EH (cell line): ENCODE results near the gene UNKL.
"Not testable (repeated sequence)": the region's sequence is repeated elsewhere in the genome, so short reads cannot be mapped to it uniquely, and the experiment has no call there.

Experiments
- DNase-seq: peaks from one replicate; pipeline ENCODE4 v3.0.0-alpha.2; 2015; ENCODE audit warnings: low read depth

UNKL gene

DNA sequence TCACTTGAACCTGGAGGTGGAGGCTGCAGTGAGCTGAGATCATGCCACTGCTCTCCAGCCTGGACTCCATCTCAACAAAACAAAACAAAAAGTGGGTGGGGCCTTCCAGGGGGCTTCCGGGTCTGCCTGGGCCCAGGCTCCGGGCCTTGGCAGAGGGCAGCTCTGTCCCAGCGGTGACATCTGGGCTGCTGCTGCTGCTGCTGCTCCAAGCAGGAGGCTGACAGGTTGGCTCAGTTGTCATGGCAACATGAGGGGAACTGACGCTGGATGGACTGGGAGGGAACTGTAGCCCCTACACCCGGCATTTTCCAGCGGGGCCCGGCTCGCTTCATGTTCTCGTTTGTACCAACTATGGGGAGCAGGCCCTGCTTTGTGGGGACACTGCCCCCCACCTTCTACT is 77.0 kb downstream of the UNKL start:
- no peak for DNase-seq

DNA sequence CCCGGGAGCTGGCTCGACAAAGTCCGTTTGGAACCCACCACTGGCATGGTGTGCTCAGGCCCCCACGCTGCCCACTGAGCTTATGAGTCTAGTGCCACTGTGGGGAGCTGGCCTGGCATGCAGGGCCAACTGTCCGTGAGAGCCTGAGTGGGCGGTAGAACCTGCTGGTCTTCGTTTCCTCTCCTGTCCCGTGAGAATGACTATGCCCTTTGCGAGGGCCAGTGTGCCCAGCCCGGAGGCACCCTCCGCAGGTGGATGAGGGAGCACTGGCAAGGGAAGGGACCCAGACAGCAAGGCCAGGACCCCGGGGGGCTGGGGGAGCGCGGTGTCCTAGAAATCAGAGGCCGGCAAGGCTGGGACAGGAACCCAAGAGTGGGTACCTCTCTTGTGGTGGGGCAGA is 77.9 kb downstream of the UNKL start:
- no peak for DNase-seq

DNA sequence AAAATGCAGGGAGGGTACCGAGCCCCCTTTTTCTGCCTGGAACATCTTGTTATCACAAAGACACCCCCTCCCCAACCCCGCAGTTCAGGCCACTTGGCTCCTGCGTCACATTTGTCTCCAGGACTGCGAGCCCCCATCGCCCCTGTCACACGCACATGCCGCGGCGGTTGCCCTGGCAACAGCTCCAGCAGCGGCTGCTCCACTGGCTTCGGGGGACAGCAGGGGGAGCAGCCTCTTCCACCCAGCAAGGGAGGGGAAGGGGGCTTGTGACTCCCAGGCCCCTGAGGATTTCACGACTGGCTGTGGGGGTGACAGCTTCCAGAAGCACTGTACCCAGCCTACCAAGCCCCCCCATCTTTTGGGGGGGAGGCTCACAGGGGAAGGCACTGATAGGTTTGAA is 78.5 kb downstream of the UNKL start:
- DNase-seq: no peak

DNA sequence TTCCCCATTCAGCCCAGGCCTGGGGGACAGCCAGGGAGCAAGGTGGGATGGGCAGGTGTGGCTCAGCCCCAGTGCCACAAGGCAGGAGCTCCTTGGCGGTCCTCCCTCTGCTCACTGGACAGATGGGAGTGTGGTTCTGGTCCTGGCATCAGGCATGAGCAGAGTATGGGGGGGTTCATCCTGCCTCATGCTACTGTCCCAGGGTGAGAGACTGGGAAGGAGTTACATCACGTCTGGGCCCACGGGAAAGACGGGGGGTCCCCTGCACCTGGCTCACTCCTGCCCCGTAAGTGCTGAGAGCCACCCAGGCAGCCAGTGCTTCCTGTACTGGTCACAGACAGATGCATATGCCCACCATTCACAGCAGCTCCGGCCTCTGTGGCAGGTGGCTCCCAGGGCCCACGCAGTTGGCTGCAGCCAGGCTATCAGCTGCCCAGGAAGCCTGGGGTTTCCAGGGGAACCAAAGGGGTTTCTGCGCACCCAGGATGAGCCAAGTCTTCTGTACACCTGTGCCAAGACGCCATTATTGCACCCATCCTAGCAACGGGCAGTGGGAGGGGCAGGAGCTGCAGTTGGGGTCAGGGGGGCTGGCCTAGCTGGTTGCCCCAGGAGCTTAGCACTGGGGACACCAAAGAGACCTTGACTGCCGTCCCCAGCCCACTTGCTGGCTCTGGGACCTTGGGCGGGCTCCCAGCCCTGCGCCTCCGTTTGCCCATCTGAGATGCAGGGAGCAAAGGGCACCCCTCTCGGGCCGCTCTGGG is 79.1 kb downstream of the UNKL start:
- DNase-seq: no peak

DNA sequence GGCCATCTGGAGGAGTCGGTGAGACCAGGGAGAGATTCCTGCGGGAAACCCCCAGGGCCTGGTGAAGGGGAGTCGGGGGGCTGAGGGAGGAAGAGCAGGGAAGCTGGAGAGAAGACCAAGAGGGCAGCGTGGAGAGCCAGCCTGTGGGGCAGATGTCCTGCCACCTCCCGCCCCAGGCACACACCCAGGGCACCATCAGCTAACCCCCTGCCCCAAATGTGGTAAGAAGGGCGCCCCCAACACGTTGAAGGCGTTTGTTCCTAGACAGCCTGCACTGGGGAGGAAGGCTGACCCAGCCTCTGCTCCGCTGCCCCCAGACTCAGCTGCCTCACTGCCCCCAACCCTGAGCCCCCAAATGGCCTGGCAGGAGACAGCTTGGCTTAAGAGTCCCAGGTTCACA is 79.8 kb downstream of the UNKL start:
- DNase-seq: no peak

DNA sequence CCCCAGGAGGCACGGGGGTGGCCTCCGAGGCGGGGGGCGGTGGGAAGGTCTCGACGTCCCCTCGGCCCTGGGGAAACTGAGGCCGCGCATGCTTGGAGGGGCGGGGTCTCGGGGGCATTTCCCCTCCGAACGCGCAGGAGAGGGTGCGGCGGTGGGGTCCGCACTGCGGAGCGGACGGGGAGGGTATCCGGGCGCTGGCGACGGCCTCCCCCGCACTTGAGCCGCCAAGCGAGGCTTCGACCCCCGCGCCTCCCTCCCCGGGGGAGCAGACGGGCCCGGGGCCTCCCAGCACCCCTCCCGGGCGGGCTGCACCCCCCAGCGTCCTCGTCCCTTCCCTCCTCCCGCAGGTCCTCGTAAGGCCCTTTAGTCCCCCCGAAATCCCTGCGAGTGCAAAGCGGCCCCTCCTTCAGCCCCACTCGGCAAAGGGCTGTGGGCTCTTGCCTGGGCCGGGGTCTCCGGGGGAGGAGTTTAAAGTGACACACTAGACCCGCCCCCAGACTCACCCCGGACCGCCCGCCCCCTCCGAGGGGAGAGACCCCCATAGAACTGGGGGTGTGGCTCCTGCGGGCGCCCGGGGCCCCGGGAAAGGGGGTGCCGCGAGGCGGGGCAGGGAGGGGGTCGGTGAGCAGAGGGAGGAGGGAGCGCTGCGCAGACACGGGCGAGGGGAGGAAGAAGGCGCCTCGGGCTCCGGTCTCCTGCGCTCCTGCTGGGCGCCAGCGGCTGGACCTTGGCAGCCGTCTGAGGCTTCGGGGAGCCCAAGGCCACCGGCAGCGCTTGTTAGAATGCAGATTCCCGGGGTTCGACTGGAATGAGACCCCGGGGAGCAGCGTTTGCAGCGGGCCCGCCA is 80.4 kb downstream of the UNKL start:
- no peak for DNase-seq

DNA sequence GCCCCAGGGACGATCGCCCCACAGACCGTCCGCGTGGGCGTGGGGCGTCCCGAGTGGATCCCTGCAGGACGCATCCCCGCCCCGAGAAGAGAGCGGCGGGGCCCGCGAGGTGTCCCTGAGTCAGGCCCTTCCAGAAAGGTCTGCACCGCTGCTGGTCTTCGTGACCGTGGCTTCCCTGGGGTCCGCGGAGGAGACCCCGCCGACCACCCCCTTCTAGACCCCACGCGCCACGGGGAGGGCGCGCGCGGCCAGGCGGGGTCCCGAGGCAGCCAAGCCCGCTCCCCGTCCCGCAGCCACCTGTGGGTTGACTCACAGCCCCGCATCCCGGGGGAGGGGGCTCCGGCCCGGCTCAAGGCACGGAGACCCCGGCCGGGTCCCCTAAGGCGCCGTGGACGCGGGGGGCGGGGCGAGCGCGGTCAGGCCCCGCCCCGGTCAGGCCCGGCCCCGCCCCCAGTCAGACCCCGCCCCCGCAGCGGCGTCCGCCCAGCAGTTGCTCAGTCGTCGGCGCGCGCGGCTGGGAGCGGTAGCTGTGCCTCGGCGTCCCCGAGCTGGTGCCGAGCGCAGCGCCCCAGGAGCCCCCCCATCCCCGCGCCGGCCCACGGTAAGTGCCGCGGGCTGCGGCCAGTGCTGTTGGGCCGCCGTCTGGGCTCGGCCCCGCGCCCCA is 81.2 kb downstream of the UNKL start, which contains the start of gene BAIAP3:
BAIAP3 (plus strand) TSS at position 497 of the 664 bp plus-strand sequence. CDS start 4,905 bp downstream, outside the sequence.
- DNase-seq: peak; percentile 37

DNA sequence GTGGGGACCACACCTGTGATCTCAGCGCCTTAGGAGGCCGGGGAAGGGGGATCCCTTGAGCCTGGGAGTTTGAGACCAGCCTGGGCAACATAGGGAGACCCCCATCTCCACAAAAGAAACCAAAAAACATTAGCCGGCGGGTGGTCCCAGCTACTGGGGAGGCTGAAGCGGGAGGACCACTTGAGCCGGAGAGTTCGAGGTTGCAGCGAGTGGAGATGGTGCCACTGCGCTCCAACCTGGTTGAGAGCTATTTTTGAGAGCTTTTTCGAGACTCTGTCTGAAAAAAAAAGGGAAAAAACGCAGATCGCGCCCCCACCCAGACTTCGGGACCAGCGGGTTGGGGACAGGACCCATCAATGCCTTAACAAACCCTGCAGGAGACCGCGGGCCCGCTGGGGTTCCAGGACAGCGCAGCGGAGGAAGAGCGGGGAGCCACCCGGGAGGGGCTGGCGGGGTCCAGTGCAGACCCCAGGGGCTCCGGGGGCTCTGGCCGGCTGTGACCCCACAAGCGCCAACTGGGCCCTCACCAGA is 81.8 kb downstream of the UNKL start:
- no peak for DNase-seq

DNA sequence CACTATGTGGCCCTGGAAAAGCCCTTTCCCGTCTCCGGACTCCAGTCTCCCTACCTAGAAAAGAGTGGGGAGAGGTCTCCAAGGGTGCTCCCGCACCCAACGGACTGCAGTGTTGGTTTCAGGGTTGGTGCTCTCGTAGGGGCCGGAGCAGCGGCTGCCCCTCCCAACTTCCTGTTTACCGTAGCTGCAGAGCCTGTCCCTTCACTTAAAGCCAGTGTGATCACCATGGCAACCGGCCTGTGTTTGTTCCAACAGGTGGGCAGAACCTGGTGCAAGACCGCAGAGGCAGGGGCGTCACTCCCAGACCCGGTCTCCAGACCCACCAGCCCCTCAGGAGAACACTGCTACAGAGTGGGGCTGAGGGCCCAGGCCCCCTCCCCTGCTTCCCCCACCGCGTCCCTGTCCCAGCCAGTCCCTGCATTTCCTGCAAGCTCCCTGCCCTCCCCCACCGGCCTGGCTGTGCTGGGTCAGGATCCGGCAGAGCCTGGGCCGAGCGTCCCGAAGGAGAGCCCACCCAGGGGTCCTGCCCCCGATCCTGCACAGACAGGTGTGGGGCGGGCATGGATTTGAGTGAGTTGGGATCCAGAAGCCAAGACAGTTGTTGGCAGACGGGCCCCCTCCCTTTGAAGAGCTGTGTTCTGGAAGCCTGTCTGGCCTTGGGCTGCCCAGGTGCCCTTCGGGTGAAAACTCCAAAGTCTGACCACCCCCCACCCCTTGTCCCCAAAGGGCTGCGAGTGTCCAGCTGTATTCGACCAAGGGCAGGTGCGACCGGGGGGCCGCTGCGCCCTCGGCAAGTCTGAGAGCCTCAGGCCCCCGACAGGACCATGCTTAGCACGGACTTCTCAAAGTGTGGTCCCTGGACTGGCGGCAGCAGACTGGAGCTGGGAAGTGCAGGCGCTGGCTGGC is 82.5 kb downstream of the UNKL start:
- peak; percentile 57 for DNase-seq

DNA sequence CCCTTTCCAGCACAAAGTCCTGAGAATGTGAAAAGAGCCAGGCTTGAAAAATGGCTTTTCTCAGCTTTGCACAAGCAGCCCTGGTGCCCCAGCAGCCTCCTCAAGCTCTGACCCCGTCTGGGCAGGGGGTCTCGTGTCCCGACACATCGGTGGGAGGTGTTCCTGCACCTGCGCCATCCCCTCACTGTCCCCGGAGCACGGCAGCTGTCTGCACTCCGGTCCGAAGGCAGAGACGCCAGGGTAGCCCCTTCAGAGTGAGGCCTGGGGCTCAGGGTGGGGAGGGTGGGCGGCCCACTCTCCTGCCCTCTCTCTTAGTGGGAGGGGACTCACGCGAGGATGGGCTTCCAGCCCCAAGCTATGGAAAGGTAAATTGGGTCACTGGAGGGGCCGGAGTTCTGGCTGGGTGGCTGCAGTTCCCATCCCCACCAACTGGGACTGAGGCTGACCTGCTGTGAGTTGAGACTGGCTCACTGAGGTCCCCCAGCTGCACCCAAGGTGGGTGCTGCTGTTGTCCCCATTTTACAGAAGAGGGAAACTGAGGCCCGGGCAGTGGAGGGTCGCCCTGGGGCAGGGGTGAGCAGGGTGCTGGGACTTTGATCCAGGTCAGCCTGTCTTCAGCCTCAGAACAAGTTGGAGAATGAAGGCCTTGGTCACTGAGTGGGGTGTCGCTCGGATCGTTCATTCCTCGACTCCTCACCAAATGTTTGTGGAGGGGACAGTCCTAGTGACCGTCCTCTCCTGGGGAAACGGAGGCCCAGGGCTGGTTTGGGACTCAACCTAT is 83.4 kb downstream of the UNKL start:
- no peak for DNase-seq

DNA sequence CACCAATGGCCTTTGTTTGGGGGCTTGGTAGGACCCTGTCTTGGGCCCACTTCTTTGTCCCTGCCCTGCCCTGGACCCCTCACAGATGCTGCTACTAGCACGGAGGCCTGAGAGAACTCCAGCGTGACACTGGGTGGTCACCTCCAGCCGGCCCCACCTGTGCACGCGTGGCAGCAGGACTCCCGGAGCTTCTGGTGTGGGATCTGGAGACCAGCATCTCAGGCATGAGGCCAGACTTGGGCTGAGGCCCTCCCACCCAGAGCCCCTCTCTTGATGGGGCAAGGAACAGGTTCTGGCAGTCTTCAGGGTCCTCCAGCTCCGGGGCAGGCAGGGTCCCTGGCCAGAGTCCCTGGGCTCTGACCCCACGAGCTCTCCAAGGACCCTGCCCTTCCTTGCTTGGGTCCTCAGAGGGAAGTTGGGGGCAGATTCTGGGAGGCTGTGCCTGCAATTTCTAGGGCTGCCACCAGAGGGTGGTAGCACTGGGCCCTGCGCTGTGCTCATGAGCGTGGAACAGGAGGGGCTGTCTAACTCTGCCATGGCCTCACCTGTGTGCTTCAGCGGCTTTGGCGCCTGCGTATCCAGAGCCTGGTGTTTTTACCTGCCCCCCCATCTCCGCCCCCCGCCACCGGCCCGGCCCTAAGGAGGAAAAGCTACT is 84.1 kb downstream of the UNKL start:
- no peak for DNase-seq

DNA sequence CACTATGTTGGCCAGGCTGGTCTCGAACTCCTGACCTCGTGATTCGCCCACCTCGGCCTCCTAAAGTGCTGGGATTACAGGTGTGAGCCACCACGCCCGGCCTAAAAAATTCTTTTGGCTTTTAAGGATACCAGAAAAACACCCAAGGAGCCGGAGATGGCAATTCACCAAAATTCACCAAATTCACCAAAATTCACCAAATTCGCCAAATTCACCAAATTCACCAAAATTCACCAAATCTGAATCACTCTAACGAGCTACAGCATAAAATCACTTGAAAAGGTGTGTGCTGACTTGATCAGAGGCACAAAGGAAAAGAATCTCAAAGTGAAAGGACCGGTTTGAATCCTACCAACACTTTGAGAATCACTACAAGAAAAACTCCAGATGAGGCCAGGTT is 85.5 kb downstream of the UNKL start:
- DNase-seq: not testable (repeated sequence)

DNA sequence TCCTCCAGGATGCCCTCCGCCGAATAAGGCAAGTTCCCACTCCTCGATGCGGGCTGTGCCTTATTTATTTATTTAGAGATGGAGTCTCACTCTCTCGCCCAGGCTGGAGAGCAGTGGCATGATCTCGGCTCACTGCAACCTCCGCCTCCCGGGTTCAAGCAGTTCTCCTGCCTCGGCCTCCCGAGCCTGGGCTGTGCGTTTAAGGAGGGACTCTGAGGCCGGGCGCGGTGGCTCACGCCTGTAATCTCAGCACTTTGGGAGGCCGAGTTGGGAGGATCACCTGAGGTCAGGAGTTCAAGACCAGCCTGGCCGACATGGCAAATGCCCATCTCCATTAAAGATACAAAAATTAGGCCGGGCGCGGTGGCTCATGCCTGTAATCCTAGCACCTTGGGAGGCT is 86.4 kb downstream of the UNKL start:
- DNase-seq: not testable (repeated sequence)

DNA sequence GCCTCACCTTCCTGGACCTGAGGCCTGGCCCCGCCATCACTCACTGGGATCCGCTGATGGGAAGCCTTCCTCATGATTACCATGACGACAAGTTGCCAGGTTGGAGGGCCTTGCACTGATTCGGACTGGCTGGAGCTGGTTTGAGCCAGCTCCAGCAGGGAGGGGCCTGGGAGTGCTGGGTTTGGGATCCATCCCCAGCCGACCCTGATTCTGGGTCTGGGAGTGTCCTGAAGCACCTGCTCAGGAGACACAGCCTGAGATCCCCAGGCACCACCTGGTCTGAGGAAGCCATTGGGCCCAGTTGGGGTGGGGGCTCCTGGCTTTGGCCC is 86.9 kb downstream of the UNKL start:
- no peak for DNase-seq

DNA sequence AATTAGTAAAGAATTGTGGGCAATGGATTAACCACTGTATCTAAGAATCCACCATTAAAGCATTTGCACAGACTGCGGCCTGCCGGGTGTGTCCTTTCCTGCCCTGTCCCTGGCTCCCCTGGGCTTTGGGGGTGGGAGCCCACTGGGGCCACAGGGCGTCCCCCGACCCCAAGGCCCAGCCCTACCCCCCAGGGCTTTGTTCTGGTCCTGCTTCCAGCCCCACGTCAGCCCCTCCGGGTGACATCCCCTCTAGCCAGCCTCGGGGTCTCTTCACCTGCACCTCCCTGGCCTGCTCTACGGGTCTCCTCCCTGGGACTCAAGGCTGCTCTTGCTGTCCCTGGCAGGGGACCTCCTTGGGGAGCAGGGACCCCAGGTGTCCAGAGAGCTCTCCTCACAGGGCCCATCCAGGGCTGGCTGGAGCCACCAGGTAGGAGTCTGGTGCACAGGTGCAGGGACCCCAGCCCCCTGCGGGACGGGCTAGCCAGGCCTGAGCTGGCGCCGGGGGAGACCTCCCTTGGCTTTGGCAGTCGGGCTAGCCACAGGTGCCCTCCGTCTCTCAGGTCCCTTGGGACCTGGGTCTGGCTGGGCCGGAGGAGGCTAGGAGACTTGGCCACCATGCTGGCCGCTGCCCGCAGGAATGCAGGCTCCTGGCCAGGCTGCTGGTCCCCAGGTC is 87.4 kb downstream of the UNKL start:
- no peak for DNase-seq

DNA sequence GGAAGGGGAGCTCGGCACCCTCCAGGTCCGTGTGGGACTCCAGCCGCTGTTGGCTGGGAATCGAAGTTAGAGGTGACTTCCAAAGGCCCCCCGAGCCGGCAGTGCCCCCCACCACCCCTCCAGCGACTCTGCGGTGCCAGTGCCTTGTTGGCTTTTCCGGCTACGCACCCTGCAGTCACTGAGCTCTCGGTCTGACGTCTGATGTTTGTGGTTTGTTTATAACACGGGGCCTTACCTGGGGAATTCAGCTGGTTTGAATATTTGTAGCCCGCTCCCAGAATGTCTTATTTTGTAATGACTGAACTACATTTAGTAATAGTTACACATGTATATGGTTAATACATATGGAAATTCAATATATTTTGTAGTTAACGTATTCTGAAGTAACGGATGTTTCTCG is 88.1 kb downstream of the UNKL start:
- no peak for DNase-seq

DNA sequence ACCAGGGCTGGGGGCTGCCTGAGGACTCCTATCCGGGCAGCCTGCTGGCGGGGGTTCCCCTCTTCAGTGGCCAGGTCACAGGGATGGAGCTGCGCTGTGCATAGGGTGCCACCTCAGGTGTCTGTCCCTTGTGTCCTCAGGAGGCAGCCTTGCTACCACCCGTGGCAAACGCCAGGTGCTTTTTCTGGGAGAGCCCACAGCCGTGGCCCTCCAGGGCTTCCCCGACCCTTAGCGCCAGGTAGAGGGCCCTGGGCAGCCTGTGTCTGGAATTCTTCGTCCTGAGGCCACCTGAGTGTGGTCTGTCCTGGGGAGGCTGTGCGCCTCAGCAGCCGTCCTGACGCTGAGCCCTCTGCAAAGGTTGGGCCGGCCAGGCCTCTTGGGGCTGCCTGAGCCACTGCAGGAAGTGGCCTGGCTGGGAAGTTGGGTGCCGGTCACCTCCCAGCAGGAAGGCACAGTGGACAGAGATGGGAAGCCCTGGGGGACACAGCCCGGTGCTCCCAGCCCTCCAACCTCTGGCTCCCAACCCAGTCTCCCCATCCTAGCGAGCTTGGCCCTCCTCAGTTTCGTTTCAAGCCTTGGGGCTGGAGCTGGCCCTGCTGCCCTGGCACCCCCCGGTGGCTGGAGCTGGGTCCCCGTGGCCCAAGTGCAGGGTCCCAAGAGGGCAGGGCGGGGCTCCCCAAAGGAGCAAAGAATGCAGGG is 88.7 kb downstream of the UNKL start:
- DNase-seq: no peak

DNA sequence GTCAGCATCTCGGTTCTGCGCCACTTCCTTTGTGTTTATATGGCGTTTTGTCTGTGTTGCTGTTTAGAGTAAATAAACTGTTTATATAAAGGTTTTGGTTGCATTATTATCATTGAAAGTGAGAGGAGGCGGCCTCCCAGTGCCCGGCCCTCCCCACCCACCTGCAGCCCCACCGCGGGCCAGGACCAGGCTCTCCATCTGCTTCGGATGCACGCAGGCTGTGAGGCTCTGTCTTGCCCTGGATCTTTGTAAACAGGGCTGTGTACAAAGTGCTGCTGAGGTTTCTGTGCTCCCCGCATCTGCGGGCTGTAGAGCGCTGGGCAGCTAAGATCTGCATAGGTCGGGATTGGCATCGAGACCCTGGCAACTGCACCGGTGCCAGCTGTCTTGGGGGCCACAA is 89.2 kb downstream of the UNKL start:
- no peak for DNase-seq

DNA sequence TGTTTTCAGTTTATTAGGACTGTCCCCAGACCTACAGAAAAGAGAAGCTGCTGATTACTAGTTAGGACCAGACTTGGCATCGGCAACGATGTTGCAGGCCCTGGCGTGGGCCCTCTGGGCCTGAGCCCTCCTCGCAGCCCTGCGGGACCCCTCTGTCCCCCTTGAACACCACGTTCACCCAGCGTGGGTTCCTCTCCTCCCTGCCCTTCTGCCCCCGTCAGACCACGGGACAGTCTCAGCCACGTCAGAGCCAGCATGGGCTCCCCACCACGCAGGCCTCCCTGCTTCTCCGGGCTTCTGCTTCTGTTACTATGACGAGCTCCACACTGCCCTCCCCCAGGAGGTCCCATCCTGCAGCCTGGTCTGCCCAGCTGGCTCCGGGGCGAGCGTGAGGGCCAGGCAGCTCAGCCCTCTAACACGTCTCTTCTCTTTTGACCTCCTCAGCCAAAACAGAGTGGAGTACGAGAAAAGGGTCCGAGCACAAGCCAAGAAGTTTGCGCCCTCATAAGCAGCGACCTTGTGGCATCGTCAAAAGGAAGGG is 90.1 kb downstream of the UNKL start:
- no peak for DNase-seq
